Gastroesophageal sphincter (tissue), 3 donors: ENCODE measurements around the gene CMBL.

Source experiments
- EP300 ChIP-seq: sonication (generic); formaldehyde crosslinking; IDR thresholded peaks from one replicate; pipeline ENCODE4 v1.6.1; 2017; ENCODE audit warnings: antibody characterized with exemption, mild to moderate bottlenecking
- POLR2A ChIP-seq, 2 donors: fragments of 450-650 bp; IDR thresholded peaks; one replicate each; pipeline ENCODE4 v1.6.1; 2017; ENCODE audit warnings: antibody characterized with exemption in 2 of 2, mild to moderate bottlenecking in 2 of 2, moderate library complexity in 1 of 2
- POLR2AphosphoS5 ChIP-seq: sonication (generic); formaldehyde crosslinking; IDR thresholded peaks from one replicate; pipeline ENCODE4 v1.6.1; 2017; ENCODE audit warnings: antibody characterized with exemption
- TF ChIP-seq, protein P1 (sequence below), 4 experiments: fragments of 200-600 bp in 2 of 4; fragments of 450-650 bp in 2 of 4; sonication (generic) in 1 of 4; IDR thresholded peaks; one replicate each; pipeline ENCODE4 v1.5.1; 2017 to 2019; ENCODE audit warnings: antibody characterized with exemption in 4 of 4, mild to moderate bottlenecking in 2 of 4, moderate library complexity in 2 of 4

- TF ChIP-seq, protein P1, sequence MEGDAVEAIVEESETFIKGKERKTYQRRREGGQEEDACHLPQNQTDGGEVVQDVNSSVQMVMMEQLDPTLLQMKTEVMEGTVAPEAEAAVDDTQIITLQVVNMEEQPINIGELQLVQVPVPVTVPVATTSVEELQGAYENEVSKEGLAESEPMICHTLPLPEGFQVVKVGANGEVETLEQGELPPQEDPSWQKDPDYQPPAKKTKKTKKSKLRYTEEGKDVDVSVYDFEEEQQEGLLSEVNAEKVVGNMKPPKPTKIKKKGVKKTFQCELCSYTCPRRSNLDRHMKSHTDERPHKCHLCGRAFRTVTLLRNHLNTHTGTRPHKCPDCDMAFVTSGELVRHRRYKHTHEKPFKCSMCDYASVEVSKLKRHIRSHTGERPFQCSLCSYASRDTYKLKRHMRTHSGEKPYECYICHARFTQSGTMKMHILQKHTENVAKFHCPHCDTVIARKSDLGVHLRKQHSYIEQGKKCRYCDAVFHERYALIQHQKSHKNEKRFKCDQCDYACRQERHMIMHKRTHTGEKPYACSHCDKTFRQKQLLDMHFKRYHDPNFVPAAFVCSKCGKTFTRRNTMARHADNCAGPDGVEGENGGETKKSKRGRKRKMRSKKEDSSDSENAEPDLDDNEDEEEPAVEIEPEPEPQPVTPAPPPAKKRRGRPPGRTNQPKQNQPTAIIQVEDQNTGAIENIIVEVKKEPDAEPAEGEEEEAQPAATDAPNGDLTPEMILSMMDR (IDR thresholded peaks at IDR 0.05): no peak
- TF ChIP-seq EP300 (no peak), POLR2A (IDR thresholded peaks at IDR 0.05) (no peak), POLR2AphosphoS5 (no peak)
Measured at GRCh38 chr5:10276691-10277090, 31.0 kb downstream of the CMBL start.
